NOMO-1 treated with dmso at 0.1 percent for 144 hours (cell line): ENCODE data around the gene WDPCP.
"Not testable (repeated sequence)": the region's sequence is repeated elsewhere in the genome, so short reads cannot be mapped to it uniquely, and the experiment has no call there.

ENCODE experiments used
- DNase-seq: peaks from one replicate; lab custom pipeline; 2025; ENCODE audit not compliant: unreplicated experiment; lab: John Stamatoyannopoulos, UW

The WDPCP gene

DNA sequence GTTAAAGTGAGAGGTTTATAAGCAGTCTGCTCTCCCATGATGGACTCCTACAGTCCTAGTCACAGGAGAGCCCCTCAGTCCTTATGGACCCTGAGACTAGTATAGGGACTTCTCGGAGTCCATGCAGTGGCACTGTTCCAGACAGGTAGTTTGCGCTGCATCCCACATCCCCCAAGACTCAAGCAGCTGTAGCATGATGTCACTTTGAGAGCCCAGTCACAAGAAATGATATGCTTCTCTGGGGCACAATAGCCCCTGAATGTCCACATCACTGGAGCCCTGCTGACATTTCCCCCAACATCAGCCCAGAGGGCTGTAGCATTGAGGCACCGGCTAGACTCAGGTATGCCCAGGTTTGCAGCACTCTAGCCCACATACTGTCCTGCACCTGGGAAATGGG is 317.6 kb downstream of the WDPCP start:
- DNase-seq = no peak

DNA sequence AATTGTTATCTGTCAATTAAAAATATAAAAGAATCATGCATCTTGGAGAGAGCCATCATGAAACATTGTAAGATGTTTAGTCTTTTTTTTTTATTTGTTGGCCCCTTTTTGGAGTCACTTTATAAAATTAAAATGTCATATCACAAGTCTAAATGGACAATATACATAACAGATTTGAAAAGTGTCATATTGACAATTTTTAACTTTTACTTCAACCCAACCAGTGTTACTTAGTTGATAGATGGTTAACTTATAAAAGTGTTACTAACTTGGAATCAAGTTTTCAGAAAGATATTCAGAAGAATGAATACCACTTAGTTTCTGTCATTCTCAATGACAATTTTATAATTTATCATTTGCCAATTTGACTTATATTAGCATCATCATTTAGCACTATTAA is 319.3 kb downstream of the WDPCP start:
- no peak for DNase-seq

DNA sequence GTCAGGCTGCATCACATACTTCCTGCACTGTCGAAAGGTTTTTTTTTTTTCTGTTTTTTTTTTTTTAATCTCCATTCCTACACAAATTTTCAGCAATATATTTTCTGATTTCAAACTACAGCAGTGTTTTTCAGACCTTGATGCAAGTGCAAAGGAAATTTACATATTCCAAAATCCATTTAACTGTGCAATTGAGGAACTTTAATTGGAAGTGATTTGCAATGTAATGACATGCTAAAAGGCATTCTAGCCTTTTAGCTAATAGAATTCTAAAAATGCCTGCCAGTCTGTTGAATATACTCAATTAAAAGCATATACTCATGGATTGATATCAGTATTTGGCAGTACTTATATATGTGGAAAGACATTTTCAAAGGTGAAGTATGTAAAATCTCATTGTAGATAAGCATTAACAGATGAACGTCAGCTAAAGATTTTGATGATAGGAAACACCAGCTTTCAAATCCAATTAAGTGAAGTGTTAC is 327.1 kb downstream of the WDPCP start:
- no peak for DNase-seq

GRCh38 chr2:63257473-63257872 is 330.8 kb downstream of the WDPCP start:
- DNase-seq = no peak

GRCh38 chr2:63249161-63249560 is 339.1 kb downstream of the WDPCP start:
- DNase-seq = no peak

- no peak for DNase-seq
Measured at GRCh38 chr2:63242747-63243146, 345.5 kb downstream of the WDPCP start.

GRCh38 chr2:63225964-63226686 is 362.2 kb downstream of the WDPCP start:
- no peak for DNase-seq

DNA sequence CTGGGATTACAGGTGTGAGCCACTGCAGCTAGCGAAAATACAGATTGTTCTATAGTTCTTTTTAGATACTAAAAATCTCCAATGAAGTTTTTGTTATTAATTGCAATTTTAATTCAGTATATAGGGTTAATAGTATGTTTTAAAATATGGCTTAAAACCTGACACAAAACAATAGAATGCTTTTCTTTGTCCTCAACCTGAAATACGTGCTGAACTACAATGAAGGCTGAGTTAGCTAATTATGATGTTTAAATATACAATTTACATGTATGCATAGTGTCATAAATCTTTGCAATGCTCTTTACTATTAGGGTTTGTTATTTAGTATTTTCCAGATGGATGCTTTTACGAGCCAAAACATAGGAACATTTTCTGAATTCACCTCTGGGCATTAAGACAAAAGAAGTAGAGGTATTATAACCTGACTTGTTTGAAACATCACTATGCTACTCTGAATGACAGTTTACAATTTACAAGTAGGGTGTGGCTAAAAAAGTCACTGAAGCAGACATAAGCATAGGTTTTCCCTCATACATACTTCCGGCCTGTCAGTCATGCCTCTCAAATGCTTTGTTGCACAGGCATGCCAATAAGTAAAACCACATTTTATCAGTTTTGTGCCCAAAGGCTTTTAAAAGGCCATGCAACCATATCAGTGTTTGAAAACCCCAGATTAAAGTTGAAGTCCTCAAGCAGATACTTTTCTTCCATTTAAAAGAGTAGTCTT is 369.3 kb downstream of the WDPCP start:
- DNase-seq = no peak

DNA sequence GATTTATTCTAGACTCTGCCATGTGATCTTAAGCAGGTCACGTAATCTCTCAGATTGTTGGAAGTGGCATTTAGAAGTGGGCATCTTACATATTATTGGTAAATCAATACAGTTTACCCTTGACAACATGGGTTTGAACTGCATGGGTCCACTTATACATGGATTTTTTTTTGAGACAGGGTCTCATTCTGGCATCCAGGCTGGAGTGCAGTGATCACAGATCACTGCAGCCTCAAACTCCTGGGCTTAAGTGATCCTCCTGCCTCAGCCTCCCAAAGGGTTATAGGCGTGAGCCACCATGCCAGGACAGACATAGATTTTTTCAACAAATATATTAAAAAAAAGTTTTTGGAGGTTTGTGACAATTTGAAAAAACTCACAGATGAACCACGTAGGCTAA is 393.0 kb downstream of the WDPCP start:
- no peak for DNase-seq

- no peak for DNase-seq
Measured at GRCh38 chr2:63194175-63194574, 394.1 kb downstream of the WDPCP start.

GRCh38 chr2:63192889-63193774 is 395.1 kb downstream of the WDPCP start:
- no peak for DNase-seq

DNA sequence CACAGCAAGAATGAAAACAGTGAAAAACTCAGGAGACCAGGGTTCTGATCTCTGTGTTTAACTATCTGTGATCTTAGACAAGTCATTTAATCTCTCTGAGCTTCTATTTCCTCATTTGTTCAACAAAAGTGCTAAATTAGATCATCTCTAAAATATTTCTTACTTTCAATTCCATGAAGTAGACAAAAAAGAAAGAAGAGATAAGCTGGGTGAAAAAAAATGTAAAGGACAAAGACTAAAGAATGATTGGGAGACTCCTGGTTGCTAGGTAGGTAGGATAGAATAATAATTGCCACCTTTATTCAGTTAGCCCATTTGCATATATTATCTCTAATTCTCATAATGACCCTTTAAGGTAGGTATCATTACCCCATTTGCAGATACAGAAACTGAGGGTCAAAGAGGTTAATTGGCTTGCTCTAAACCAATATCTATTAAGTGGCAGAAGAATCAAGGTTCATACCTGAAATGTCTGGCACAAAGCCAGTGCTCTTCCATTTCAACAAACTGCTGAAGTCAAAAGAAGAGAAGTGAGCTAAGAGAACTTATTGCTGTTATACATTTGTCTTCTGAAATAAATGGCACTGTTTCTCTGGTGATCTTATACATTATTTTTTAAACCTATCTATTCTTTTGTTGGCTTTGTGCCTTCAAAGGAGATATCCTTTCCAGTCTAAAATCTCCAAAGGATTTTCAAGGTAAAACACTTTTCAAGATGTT is 395.9 kb downstream of the WDPCP start:
- DNase-seq = no peak

- DNase-seq = peak; percentile 27
Measured at GRCh38 chr2:63189026-63189425, 399.3 kb downstream of the WDPCP start.

DNA sequence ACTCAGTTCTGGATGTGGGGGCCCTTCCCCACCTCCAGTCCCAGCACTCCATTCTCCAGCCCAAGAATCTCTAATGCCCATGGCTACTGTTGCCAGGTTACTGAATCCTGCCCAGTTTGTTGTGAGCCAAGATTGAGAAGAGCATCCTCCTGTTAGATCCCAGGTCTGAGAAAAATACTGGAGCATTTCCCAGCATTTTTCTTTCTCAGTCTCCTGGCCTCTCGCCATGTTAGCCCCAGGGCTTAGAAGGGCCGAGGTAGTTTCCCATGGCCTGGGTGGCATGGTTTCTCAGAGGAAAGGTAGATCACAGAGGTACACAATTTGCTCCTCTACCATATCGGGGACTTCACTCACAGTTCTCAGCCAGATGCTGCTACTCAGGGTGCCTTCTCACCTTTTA is 401.9 kb downstream of the WDPCP start:
- no peak for DNase-seq

- no peak for DNase-seq
Measured at GRCh38 chr2:63163161-63163820, 425.0 kb downstream of the WDPCP start.

GRCh38 chr2:63159262-63159661 is 429.0 kb downstream of the WDPCP start:
- no peak for DNase-seq

DNA sequence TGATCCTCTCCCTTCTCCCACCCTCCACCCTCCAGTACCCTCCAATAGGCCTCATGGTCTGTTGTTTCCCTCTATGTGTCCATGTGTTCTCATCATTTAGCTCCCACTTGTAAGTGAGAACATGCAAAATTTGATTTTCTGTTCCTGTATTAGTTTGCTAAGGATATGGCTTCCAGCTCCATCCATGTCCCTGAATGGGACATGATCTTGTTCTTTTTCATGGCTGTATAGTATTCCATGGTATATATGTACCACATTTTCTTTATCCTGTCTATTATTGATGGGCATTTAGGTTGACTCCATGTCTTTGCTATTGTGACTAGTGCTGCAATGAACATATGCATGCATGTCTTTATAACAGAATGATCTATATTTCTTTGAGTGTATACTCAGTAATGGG is 451.6 kb downstream of the WDPCP start:
- not testable (repeated sequence) for DNase-seq

GRCh38 chr2:63132020-63132419 is 456.3 kb downstream of the WDPCP start:
- DNase-seq = no peak

DNA sequence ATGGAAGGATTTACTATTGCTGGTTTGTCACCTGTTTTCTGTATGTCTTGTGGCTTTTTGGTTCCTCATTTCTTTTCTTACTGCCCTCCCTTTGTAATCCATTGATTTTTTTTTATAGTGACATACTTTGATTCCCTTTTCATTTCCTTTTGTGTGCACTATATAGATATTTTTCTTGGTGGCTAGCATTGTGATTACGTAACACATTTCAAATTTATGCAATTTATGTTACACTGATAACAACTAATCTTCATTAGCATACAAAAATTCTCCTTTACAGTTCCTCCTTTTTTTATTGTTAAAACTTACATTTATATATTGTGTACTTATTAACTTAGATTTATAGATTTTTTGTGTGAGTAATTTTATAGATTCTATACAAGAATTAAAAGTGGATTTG is 457.1 kb downstream of the WDPCP start:
- no peak for DNase-seq

DNA sequence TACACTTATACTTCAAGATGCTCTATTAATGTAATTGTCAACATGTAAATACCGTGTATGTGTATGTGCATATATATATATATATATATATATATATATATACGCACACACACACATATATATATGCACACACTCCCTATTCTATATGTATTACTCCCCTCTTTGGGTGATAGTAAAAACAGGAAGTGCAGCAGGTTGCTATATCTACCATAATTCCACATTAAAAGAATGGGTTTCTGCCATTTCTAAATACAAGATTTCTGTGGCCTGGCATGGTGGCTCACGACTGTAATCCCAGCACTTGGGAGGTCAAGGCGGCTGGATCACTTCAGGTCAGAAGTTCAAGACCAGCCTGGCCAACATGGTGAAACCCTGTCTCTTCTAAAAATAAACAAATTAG is 460.7 kb downstream of the WDPCP start:
- DNase-seq = no peak
